ENCODE results near the gene AFM. TPM values are rescaled to one million over a fixed set of nuclear protein-coding genes. Genes with fewer than 3 reads are reported as not detected.

AFM gene
- total RNA-seq, 1 donor from 2014 or later = not detected

DNA sequence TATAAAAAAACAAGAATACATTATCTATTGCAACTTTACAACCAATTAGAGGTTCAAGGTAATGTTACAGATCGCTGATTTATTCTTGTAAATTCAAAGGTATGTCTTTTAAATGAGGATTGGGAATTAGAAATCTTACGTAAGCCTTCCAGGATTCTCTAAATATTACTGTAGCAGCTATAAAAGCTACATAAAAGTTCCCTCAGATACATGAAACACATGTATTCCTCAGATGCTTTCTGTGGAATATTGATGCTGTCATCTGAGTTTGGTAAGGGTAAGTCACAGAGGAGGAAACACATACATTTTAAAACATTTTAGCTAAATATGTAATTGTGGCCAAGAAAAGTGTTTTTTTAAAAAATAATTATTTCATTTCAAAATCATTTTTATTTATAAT is 42.1 kb upstream of the AFM start:
- H3K4me3 Mint-ChIP-seq (ENCODE audit: unreplicated experiment) = no peak overlapping the region
- H3K36me3 Mint-ChIP-seq (ENCODE audit: unreplicated experiment) = no peaks in the 10 kb centered on the region
- no peaks in the 10 kb centered on the region for H3K4me1 Mint-ChIP-seq (ENCODE audit: unreplicated experiment)
- no peak for TF ChIP-seq CTCF (IDR thresholded peaks at IDR 0.05)
- no peak overlapping the region for H3K27ac Mint-ChIP-seq (ENCODE audit: unreplicated experiment)
- H3K9me3 Mint-ChIP-seq (ENCODE audit: unreplicated experiment) = no peaks in the 10 kb centered on the region
- DNase-seq (ENCODE audit: extremely low spot score, unreplicated experiment) = no peak
- peaks cover 66% of the 10 kb centered on the region for H3K27me3 Mint-ChIP-seq (ENCODE audit: unreplicated experiment)

DNA sequence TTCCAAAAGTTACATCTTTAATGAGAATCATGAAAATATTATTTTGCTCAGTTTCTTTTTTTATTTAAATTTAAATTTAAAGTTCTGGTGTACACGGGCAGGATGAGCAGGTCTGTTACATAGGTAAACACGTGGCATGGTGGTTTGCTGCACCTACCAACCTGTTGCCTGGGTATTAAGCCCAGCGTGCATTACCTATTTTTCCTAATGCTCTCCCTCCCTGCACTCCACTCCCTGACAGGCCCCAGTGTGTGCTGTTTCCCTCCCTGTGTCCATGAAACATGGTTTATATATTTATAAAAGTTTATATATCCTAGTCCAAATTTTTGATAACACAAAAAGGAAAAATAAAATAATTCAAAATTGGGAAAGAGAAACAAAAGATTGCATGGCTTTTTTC is 41.6 kb upstream of the AFM start:
- Mint-ChIP-seq H3K27ac (ENCODE audit: unreplicated experiment) (no peak overlapping the region), H3K4me1 (ENCODE audit: unreplicated experiment) (no peaks in the 10 kb centered on the region), H3K36me3 (ENCODE audit: unreplicated experiment) (no peaks in the 10 kb centered on the region), H3K9me3 (ENCODE audit: unreplicated experiment) (no peaks in the 10 kb centered on the region), H3K27me3 (ENCODE audit: unreplicated experiment) (peaks cover 70% of the 10 kb centered on the region), H3K4me3 (ENCODE audit: unreplicated experiment) (no peak overlapping the region)
- DNase-seq (ENCODE audit: extremely low spot score, unreplicated experiment) = no peak
- no peak for TF ChIP-seq CTCF (IDR thresholded peaks at IDR 0.05)

DNA sequence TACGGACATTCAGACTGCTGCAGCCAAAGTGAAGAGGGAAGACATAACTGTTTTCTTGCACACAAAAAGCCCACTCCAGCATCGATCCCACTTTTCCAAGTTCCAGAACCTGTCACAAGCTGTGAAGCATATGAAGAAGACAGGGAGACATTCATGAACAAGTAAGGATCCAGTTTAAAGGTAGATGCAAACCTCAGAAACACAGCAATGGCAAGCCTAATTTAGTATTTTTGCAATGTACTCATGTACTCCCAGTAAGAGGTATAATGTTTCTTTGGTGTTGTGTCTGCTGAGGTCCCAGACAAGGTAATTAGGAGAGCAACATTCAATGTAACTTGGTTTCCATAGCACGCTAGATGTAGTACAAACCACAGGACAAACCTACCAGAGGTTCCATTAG is 40.9 kb upstream of the AFM start:
- no peak overlapping the region for H3K4me3 Mint-ChIP-seq (ENCODE audit: unreplicated experiment)
- H3K27ac Mint-ChIP-seq (ENCODE audit: unreplicated experiment) = no peak overlapping the region
- H3K9me3 Mint-ChIP-seq (ENCODE audit: unreplicated experiment) = no peaks in the 10 kb centered on the region
- no peaks in the 10 kb centered on the region for H3K36me3 Mint-ChIP-seq (ENCODE audit: unreplicated experiment)
- H3K27me3 Mint-ChIP-seq (ENCODE audit: unreplicated experiment) = peaks cover 68% of the 10 kb centered on the region
- no peak for DNase-seq (ENCODE audit: extremely low spot score, unreplicated experiment)
- no peak for TF ChIP-seq CTCF (IDR thresholded peaks at IDR 0.05)
- no peaks in the 10 kb centered on the region for H3K4me1 Mint-ChIP-seq (ENCODE audit: unreplicated experiment)

- no peak for DNase-seq (ENCODE audit: extremely low spot score, unreplicated experiment)
- H3K36me3 Mint-ChIP-seq (ENCODE audit: unreplicated experiment) = no peaks in the 10 kb centered on the region
- no peak overlapping the region for H3K27ac Mint-ChIP-seq (ENCODE audit: unreplicated experiment)
- H3K27me3 Mint-ChIP-seq (ENCODE audit: unreplicated experiment) = peaks cover 65% of the 10 kb centered on the region
- no peaks in the 10 kb centered on the region for H3K4me1 Mint-ChIP-seq (ENCODE audit: unreplicated experiment)
- no peak overlapping the region for H3K4me3 Mint-ChIP-seq (ENCODE audit: unreplicated experiment)
- no peak for TF ChIP-seq CTCF (IDR thresholded peaks at IDR 0.05)
- no peaks in the 10 kb centered on the region for H3K9me3 Mint-ChIP-seq (ENCODE audit: unreplicated experiment)
These were observed 39.3 kb upstream of the AFM start for GRCh38 chr4:73442275-73442674.

DNA sequence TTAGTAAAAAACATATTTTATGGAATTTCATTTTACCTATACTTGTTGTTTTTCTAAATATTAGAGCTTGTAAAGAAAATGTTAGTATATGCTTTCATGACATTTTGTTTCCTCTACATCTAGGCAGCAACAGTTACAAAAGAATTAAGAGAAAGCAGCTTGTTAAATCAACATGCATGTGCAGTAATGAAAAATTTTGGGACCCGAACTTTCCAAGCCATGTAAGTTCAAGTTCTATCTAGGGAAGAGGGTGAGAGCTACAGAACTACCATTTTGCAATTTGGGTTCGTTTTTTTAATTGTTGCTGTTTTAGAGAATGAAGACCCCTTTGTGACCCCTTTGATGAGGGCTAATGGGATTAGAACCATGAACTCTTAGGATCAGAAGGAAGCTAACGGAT is 38.3 kb upstream of the AFM start:
- no peak for DNase-seq (ENCODE audit: extremely low spot score, unreplicated experiment)
- Mint-ChIP-seq H3K4me3 (ENCODE audit: unreplicated experiment) (no peak overlapping the region), H3K4me1 (ENCODE audit: unreplicated experiment) (no peaks in the 10 kb centered on the region), H3K36me3 (ENCODE audit: unreplicated experiment) (no peaks in the 10 kb centered on the region), H3K27me3 (ENCODE audit: unreplicated experiment) (peaks cover 65% of the 10 kb centered on the region), H3K27ac (ENCODE audit: unreplicated experiment) (no peak overlapping the region), H3K9me3 (ENCODE audit: unreplicated experiment) (no peaks in the 10 kb centered on the region)
- TF ChIP-seq CTCF (IDR thresholded peaks at IDR 0.05) = no peak

Measured in osteocyte (in vitro differentiated cells).